HG02884 (cell line): ENCODE measurements around the gene TIPRL.
"Not testable (repeated sequence)": the region's sequence is repeated elsewhere in the genome, so short reads cannot be mapped to it uniquely, and the experiment has no call there.

Source experiments
- ATAC-seq: cut with Tn5 transposase; IDR thresholded peaks from one replicate; pipeline ENCODE4 v1.9.1; 2021; ENCODE audit warnings: mild to moderate bottlenecking, moderate library complexity; ENCODE audit not compliant: unreplicated experiment

Gene TIPRL

GRCh38 chr1:168157638-168158037 is 21.1 kb upstream of the TIPRL start:
- ATAC-seq = no peak

- ATAC-seq = no peak
Measured at GRCh38 chr1:168159251-168159650, 19.5 kb upstream of the TIPRL start.

- ATAC-seq = no peak
Measured at GRCh38 chr1:168159979-168160378, 18.8 kb upstream of the TIPRL start.

GRCh38 chr1:168161459-168161858 is 17.3 kb upstream of the TIPRL start:
- no peak for ATAC-seq

- ATAC-seq = no peak
Measured at GRCh38 chr1:168163670-168164069, 15.1 kb upstream of the TIPRL start.

- ATAC-seq = no peak
Measured at GRCh38 chr1:168164771-168165170, 14.0 kb upstream of the TIPRL start.

- ATAC-seq = no peak
Measured at GRCh38 chr1:168167806-168168205, 11.0 kb upstream of the TIPRL start.

- no peak for ATAC-seq
Measured at GRCh38 chr1:168170564-168171508, 7.9 kb upstream of the TIPRL start.

GRCh38 chr1:168172250-168172915 is 6.4 kb upstream of the TIPRL start:
- no peak for ATAC-seq

- no peak for ATAC-seq
Measured at GRCh38 chr1:168178227-168178637, 530 bp upstream of the TIPRL start.

- ATAC-seq = no peak
Measured at GRCh38 chr1:168179438-168180147, 831 bp downstream of the TIPRL start.

- ATAC-seq = no peak
Measured at GRCh38 chr1:168180148-168180524, 1.4 kb downstream of the TIPRL start.

- not testable (repeated sequence) for ATAC-seq
Measured at GRCh38 chr1:168181063-168181720, 2.4 kb downstream of the TIPRL start.

GRCh38 chr1:168187177-168187576 is 8.4 kb downstream of the TIPRL start:
- ATAC-seq = no peak

- no peak for ATAC-seq
Measured at GRCh38 chr1:168190403-168190802, 11.6 kb downstream of the TIPRL start.

GRCh38 chr1:168195199-168196135 is 16.7 kb downstream of the TIPRL start:
- ATAC-seq = no peak

- no peak for ATAC-seq
Measured at GRCh38 chr1:168199056-168199455, 20.3 kb downstream of the TIPRL start.

- ATAC-seq = no peak
Measured at GRCh38 chr1:168202941-168203654, 24.3 kb downstream of the TIPRL start.

- no peak for ATAC-seq
Measured at GRCh38 chr1:168206111-168206510, 27.3 kb downstream of the TIPRL start.
